ENCODE results near the gene ENC1.

Gene ENC1

GRCh38 chr5:74660873-74661272, 20.3 kb upstream of the ENC1 start:
- TF ChIP-seq FOXP2 (optimal IDR thresholded peaks at IDR 0.05; ENCODE audit: control extremely low read depth, extremely low read length, insufficient read depth) = no peak
- no peak for TF ChIP-seq POLR2AphosphoS5 (IDR thresholded peaks at IDR 0.05; ENCODE audit: borderline replicate concordance, low read depth, low read length)
- TF ChIP-seq EZH2 (IDR thresholded peaks at IDR 0.05) = no peak
- no peaks in the 10 kb centered on the region for H3K36me3 ChIP-seq (ENCODE audit: insufficient read depth, low read length)
- no peak overlapping the region for H3K9ac ChIP-seq (ENCODE audit: insufficient read length)
- no peak overlapping the region for H3K4me3 ChIP-seq
- no peak overlapping the region for H3K27ac ChIP-seq
- no peaks in the 10 kb centered on the region for H3K9me3 ChIP-seq (ENCODE audit: low read depth, low read length)
- no peak for DNase-seq (ENCODE audit: low read depth, low spot score)

- TF ChIP-seq FOXP2 (optimal IDR thresholded peaks at IDR 0.05; ENCODE audit: control extremely low read depth, extremely low read length, insufficient read depth) (no peak), EZH2 (IDR thresholded peaks at IDR 0.05) (no peak)
- H3K27ac ChIP-seq = no peak overlapping the region
- no peaks in the 10 kb centered on the region for H3K9me3 ChIP-seq (ENCODE audit: low read depth, low read length)
- H3K36me3 ChIP-seq (ENCODE audit: insufficient read depth, low read length) = no peaks in the 10 kb centered on the region
- no peak for DNase-seq (ENCODE audit: low read depth, low spot score)
- no peak overlapping the region for H3K9ac ChIP-seq (ENCODE audit: insufficient read length)
- H3K4me3 ChIP-seq = no peak overlapping the region
Measured at GRCh38 chr5:74660140-74660539, 19.6 kb upstream of the ENC1 start.

- no peak overlapping the region for H3K4me3 ChIP-seq
- TF ChIP-seq POLR2AphosphoS5 (IDR thresholded peaks at IDR 0.05; ENCODE audit: borderline replicate concordance, low read depth, low read length) (no peak), FOXP2 (optimal IDR thresholded peaks at IDR 0.05; ENCODE audit: control extremely low read depth, extremely low read length, insufficient read depth) (no peak), EZH2 (IDR thresholded peaks at IDR 0.05) (no peak)
- no peaks in the 10 kb centered on the region for H3K36me3 ChIP-seq (ENCODE audit: insufficient read depth, low read length)
- no peaks in the 10 kb centered on the region for H3K9me3 ChIP-seq (ENCODE audit: low read depth, low read length)
- H3K27ac ChIP-seq = no peak overlapping the region
- H3K9ac ChIP-seq (ENCODE audit: insufficient read length) = no peak overlapping the region
- no peak for DNase-seq (ENCODE audit: low read depth, low spot score)
Measured at GRCh38 chr5:74659172-74659571, 18.6 kb upstream of the ENC1 start.

- TF ChIP-seq FOXP2 (optimal IDR thresholded peaks at IDR 0.05; ENCODE audit: control extremely low read depth, extremely low read length, insufficient read depth) (no peak), POLR2AphosphoS5 (IDR thresholded peaks at IDR 0.05; ENCODE audit: borderline replicate concordance, low read depth, low read length) (no peak), EZH2 (IDR thresholded peaks at IDR 0.05) (no peak)
- no peaks in the 10 kb centered on the region for H3K9me3 ChIP-seq (ENCODE audit: low read depth, low read length)
Measured at GRCh38 chr5:74657165-74657564, 16.6 kb upstream of the ENC1 start.

GRCh38 chr5:74655716-74656115, 15.2 kb upstream of the ENC1 start:
- Histone ChIP-seq H3K27ac (no peak overlapping the region), H3K4me3 (no peak overlapping the region), H3K9ac (ENCODE audit: insufficient read length) (no peak overlapping the region), H3K9me3 (ENCODE audit: low read depth, low read length) (no peaks in the 10 kb centered on the region), H3K36me3 (ENCODE audit: insufficient read depth, low read length) (no peaks in the 10 kb centered on the region)
- TF ChIP-seq EZH2 (IDR thresholded peaks at IDR 0.05) (no peak), POLR2AphosphoS5 (IDR thresholded peaks at IDR 0.05; ENCODE audit: borderline replicate concordance, low read depth, low read length) (no peak), FOXP2 (optimal IDR thresholded peaks at IDR 0.05; ENCODE audit: control extremely low read depth, extremely low read length, insufficient read depth) (no peak)
- DNase-seq (ENCODE audit: low read depth, low spot score) = no peak

More at GRCh38 chr5:74657165-74657564, 16.6 kb upstream of the ENC1 start:
- Histone ChIP-seq H3K27ac (no peak overlapping the region), H3K36me3 (ENCODE audit: insufficient read depth, low read length) (no peaks in the 10 kb centered on the region), H3K4me3 (no peak overlapping the region), H3K9ac (ENCODE audit: insufficient read length) (no peak overlapping the region)
- no peak for DNase-seq (ENCODE audit: low read depth, low spot score)

- Histone ChIP-seq H3K9ac (ENCODE audit: insufficient read length) (no peak overlapping the region), H3K4me3 (no peak overlapping the region), H3K9me3 (ENCODE audit: low read depth, low read length) (no peaks in the 10 kb centered on the region), H3K36me3 (ENCODE audit: insufficient read depth, low read length) (no peaks in the 10 kb centered on the region), H3K27ac (no peak overlapping the region)
- TF ChIP-seq FOXP2 (optimal IDR thresholded peaks at IDR 0.05; ENCODE audit: control extremely low read depth, extremely low read length, insufficient read depth) = no peak
- no peak for TF ChIP-seq EZH2 (IDR thresholded peaks at IDR 0.05)
- no peak for TF ChIP-seq POLR2AphosphoS5 (IDR thresholded peaks at IDR 0.05; ENCODE audit: borderline replicate concordance, low read depth, low read length)
- DNase-seq (ENCODE audit: low read depth, low spot score) = no peak
Measured at GRCh38 chr5:74655206-74655605, 14.7 kb upstream of the ENC1 start.

GRCh38 chr5:74653991-74654390, 13.5 kb upstream of the ENC1 start:
- no peak overlapping the region for H3K9ac ChIP-seq (ENCODE audit: insufficient read length)
- TF ChIP-seq POLR2AphosphoS5 (IDR thresholded peaks at IDR 0.05; ENCODE audit: borderline replicate concordance, low read depth, low read length) (no peak), FOXP2 (optimal IDR thresholded peaks at IDR 0.05; ENCODE audit: control extremely low read depth, extremely low read length, insufficient read depth) (no peak), EZH2 (IDR thresholded peaks at IDR 0.05) (no peak)

GRCh38 chr5:74652576-74652975, 12.0 kb upstream of the ENC1 start:
- Histone ChIP-seq H3K36me3 (ENCODE audit: insufficient read depth, low read length) (no peaks in the 10 kb centered on the region), H3K27ac (no peak overlapping the region), H3K4me3 (no peak overlapping the region), H3K9me3 (ENCODE audit: low read depth, low read length) (no peaks in the 10 kb centered on the region), H3K9ac (ENCODE audit: insufficient read length) (no peak overlapping the region)
- TF ChIP-seq FOXP2 (optimal IDR thresholded peaks at IDR 0.05; ENCODE audit: control extremely low read depth, extremely low read length, insufficient read depth) (no peak), EZH2 (IDR thresholded peaks at IDR 0.05) (no peak), POLR2AphosphoS5 (IDR thresholded peaks at IDR 0.05; ENCODE audit: borderline replicate concordance, low read depth, low read length) (no peak)
- no peak for DNase-seq (ENCODE audit: low read depth, low spot score)

More at GRCh38 chr5:74653991-74654390, 13.5 kb upstream of the ENC1 start:
- Histone ChIP-seq H3K4me3 (no peak overlapping the region), H3K27ac (no peak overlapping the region), H3K36me3 (ENCODE audit: insufficient read depth, low read length) (no peaks in the 10 kb centered on the region), H3K9me3 (ENCODE audit: low read depth, low read length) (no peaks in the 10 kb centered on the region)
- DNase-seq (ENCODE audit: low read depth, low spot score) = no peak

GRCh38 chr5:74651710-74652109, 11.2 kb upstream of the ENC1 start:
- H3K9me3 ChIP-seq (ENCODE audit: low read depth, low read length) = no peaks in the 10 kb centered on the region
- no peak overlapping the region for H3K4me3 ChIP-seq
- no peak for TF ChIP-seq POLR2AphosphoS5 (IDR thresholded peaks at IDR 0.05; ENCODE audit: borderline replicate concordance, low read depth, low read length)
- TF ChIP-seq FOXP2 (optimal IDR thresholded peaks at IDR 0.05; ENCODE audit: control extremely low read depth, extremely low read length, insufficient read depth) = no peak
- TF ChIP-seq EZH2 (IDR thresholded peaks at IDR 0.05) = no peak
- H3K27ac ChIP-seq = no peak overlapping the region
- H3K9ac ChIP-seq (ENCODE audit: insufficient read length) = no peak overlapping the region
- H3K36me3 ChIP-seq (ENCODE audit: insufficient read depth, low read length) = no peaks in the 10 kb centered on the region
- DNase-seq (ENCODE audit: low read depth, low spot score) = no peak
